ENCODE results near the gene TNFSF10.

The TNFSF10 gene

DNA sequence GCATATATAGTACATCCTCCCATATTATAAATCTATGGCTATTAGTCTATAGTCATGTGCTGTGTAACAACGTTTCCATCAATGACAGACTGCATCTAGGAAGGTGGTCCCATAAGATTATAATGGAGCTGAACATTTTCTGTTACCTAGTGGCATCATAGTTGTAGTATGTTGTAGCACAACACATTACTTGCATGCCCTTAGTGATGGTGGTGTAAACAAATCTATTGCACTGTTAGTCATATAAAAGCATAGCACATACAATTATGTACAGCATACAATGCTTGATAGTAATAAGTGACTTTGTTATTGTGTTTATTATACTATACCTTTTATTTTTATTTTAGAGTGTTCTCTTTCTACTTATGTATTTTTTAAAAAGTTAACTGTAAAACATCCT is 37.4 kb upstream of the TNFSF10 start:
- TF ChIP-seq, protein P1, sequence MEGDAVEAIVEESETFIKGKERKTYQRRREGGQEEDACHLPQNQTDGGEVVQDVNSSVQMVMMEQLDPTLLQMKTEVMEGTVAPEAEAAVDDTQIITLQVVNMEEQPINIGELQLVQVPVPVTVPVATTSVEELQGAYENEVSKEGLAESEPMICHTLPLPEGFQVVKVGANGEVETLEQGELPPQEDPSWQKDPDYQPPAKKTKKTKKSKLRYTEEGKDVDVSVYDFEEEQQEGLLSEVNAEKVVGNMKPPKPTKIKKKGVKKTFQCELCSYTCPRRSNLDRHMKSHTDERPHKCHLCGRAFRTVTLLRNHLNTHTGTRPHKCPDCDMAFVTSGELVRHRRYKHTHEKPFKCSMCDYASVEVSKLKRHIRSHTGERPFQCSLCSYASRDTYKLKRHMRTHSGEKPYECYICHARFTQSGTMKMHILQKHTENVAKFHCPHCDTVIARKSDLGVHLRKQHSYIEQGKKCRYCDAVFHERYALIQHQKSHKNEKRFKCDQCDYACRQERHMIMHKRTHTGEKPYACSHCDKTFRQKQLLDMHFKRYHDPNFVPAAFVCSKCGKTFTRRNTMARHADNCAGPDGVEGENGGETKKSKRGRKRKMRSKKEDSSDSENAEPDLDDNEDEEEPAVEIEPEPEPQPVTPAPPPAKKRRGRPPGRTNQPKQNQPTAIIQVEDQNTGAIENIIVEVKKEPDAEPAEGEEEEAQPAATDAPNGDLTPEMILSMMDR (IDR thresholded peaks at IDR 0.05; ENCODE audit: borderline replicate concordance, extremely low read depth, low read length, poor library complexity, severe bottlenecking), result no peak
- TF ChIP-seq EZH2 (IDR thresholded peaks at IDR 0.05; ENCODE audit: borderline replicate concordance, low read depth, low read length, severe bottlenecking), result no peak
- Histone ChIP-seq H3K4me2 (ENCODE audit: insufficient read depth, low read length) (no peak overlapping the region), H3K4me1 (ENCODE audit: insufficient read depth, low read length) (peaks cover 26% of the 10 kb centered on the region), H3K79me2 (ENCODE audit: insufficient read depth, low read length) (no peaks in the 10 kb centered on the region), H3K36me3 (ENCODE audit: insufficient read depth, low read length) (no peaks in the 10 kb centered on the region), H4K20me1 (ENCODE audit: insufficient read depth, low read length) (no peaks in the 10 kb centered on the region), H2AFZ (ENCODE audit: low read depth, low read length) (no peak overlapping the region), H3K4me3 (ENCODE audit: low read depth in 1 of 2, low read length in 2 of 2) (no peak overlapping the region), H3K9me3 (ENCODE audit: insufficient read depth, low read length, severe bottlenecking) (no peaks in the 10 kb centered on the region), H3K27ac (ENCODE audit: low read length) (no peak overlapping the region), H3K27me3 (ENCODE audit: insufficient read depth, low read length, poor library complexity) (no peaks in the 10 kb centered on the region), H3K9ac (ENCODE audit: low read depth, low read length) (no peak overlapping the region)
- DNase-seq (no peak), ATAC-seq (ENCODE audit: insufficient read depth, low read depth) (no peak)

DNA sequence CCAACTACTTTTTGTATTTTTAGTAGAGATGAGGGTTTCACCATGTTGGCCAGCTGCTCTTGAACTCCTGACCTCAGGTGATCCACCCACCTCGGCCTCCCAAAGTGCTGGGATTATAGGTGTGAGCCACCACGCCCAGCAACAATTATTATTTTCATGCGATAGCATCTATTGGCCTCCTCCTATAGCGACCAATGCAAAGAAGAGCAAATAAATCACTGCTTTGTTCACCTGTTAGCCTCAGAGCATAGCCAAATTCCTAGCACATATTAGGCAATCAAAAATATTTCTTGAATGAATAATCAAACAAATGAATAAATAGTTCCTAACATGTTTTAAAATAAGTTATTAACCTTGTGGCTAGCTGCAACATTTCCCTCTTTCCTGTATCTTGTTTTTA is 36.8 kb upstream of the TNFSF10 start:
- DNase-seq, result no peak
- TF ChIP-seq EZH2 (IDR thresholded peaks at IDR 0.05; ENCODE audit: borderline replicate concordance, low read depth, low read length, severe bottlenecking), result no peak
- TF ChIP-seq, protein P1 (IDR thresholded peaks at IDR 0.05; ENCODE audit: borderline replicate concordance, extremely low read depth, low read length, poor library complexity, severe bottlenecking), result no peak
- H4K20me1 ChIP-seq (ENCODE audit: insufficient read depth, low read length), result no peaks in the 10 kb centered on the region
- H3K9ac ChIP-seq (ENCODE audit: low read depth, low read length), result no peak overlapping the region
- no peak overlapping the region for H3K4me3 ChIP-seq (ENCODE audit: low read depth in 1 of 2, low read length in 2 of 2)
- H3K4me2 ChIP-seq (ENCODE audit: insufficient read depth, low read length), result no peak overlapping the region
- H3K27me3 ChIP-seq (ENCODE audit: insufficient read depth, low read length, poor library complexity), result no peaks in the 10 kb centered on the region
- H2AFZ ChIP-seq (ENCODE audit: low read depth, low read length), result no peak overlapping the region
- no peak for ATAC-seq (ENCODE audit: insufficient read depth, low read depth)
- no peaks in the 10 kb centered on the region for H3K79me2 ChIP-seq (ENCODE audit: insufficient read depth, low read length)
- H3K4me1 ChIP-seq (ENCODE audit: insufficient read depth, low read length), result peaks cover 26% of the 10 kb centered on the region
- H3K9me3 ChIP-seq (ENCODE audit: insufficient read depth, low read length, severe bottlenecking), result no peaks in the 10 kb centered on the region
- H3K27ac ChIP-seq (ENCODE audit: low read length), result no peak overlapping the region
- no peaks in the 10 kb centered on the region for H3K36me3 ChIP-seq (ENCODE audit: insufficient read depth, low read length)

DNA sequence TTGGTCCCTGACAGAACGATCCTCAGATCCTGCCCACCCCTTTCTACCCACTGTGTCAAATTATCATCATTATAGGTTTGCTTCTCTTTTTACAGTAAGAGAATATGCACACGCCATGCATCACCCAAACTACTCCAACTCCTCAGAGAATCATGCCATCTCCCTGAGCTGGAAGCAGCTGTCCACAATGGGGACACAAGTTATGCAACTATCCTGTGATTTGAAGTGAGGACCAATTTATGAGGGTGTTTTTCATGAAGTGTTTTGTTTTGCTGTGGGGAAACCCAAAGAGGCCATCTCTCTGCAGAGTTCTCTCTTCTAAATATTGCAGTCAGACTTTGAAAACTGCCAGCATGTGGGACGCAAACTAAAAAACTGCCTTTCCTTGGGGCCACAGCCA is 35.8 kb upstream of the TNFSF10 start:
- no peaks in the 10 kb centered on the region for H3K27me3 ChIP-seq (ENCODE audit: insufficient read depth, low read length, poor library complexity)
- no peak for ATAC-seq (ENCODE audit: insufficient read depth, low read depth)
- H3K79me2 ChIP-seq (ENCODE audit: insufficient read depth, low read length), result no peaks in the 10 kb centered on the region
- TF ChIP-seq EZH2 (IDR thresholded peaks at IDR 0.05; ENCODE audit: borderline replicate concordance, low read depth, low read length, severe bottlenecking), result no peak
- TF ChIP-seq, protein P1 (IDR thresholded peaks at IDR 0.05; ENCODE audit: borderline replicate concordance, extremely low read depth, low read length, poor library complexity, severe bottlenecking), result no peak
- no peaks in the 10 kb centered on the region for H3K9me3 ChIP-seq (ENCODE audit: insufficient read depth, low read length, severe bottlenecking)
- no peak overlapping the region for H2AFZ ChIP-seq (ENCODE audit: low read depth, low read length)
- no peak overlapping the region for H3K4me3 ChIP-seq (ENCODE audit: low read depth in 1 of 2, low read length in 2 of 2)
- no peak overlapping the region for H3K9ac ChIP-seq (ENCODE audit: low read depth, low read length)
- DNase-seq, result no peak
- no peak overlapping the region for H3K4me2 ChIP-seq (ENCODE audit: insufficient read depth, low read length)
- no peaks in the 10 kb centered on the region for H3K36me3 ChIP-seq (ENCODE audit: insufficient read depth, low read length)
- peaks cover 26% of the 10 kb centered on the region for H3K4me1 ChIP-seq (ENCODE audit: insufficient read depth, low read length)
- no peaks in the 10 kb centered on the region for H4K20me1 ChIP-seq (ENCODE audit: insufficient read depth, low read length)
- H3K27ac ChIP-seq (ENCODE audit: low read length), result no peak overlapping the region

Data from DND-41 (cell line).